K562 treated with DMSO at 1 percent for 12 hours (cell line): ENCODE measurements around the gene CDK5R2. TPM values are rescaled to one million over a fixed set of nuclear protein-coding genes. Genes with fewer than 3 reads are reported as not detected.

ENCODE experiments used
- total RNA-seq: library from RNA; unstranded; fragments of 300-600 nt; gene quantifications from 2 replicates; pipeline ENCODE4 v1.2.3, GENCODE V29; 2022; ENCODE audit not compliant: insufficient read depth

Gene CDK5R2
- not detected in 2 replicates for total RNA-seq

GRCh38 chr2:218959141-218959731 is at the start of gene CDK5R2:
TSS of gene CDK5R2 (plus strand) at chr2:218959666. CDS start at chr2:218959821, 155 bp downstream.

GRCh38 chr2:218985021-218985324 is 25.5 kb downstream of the CDK5R2 start, which contains the start of gene FEV:
TSS of gene FEV (minus strand) at chr2:218985184. CDS start at chr2:218985075, 109 bp downstream.

GRCh38 chr2:218993345-218994315 is 34.2 kb downstream of the CDK5R2 start, which contains the start of gene CRYBA2:
TSS of gene CRYBA2 (minus strand) at chr2:218993422. CDS start at chr2:218993176, 246 bp downstream.

Other genes with a start within 250 kb of the CDK5R2 start
- gene TTLL4, start 248.8 kb upstream of the CDK5R2 start, total RNA-seq: 28.0 and 54.8 TPM in 2 replicates
- gene CYP27A1, start 177.5 kb upstream of the CDK5R2 start, total RNA-seq: not detected in 2 replicates
- not detected in 2 replicates for gene PRKAG3, start 127.9 kb upstream of the CDK5R2 start, total RNA-seq
- not detected in 2 replicates for gene WNT6, start 99.9 kb upstream of the CDK5R2 start, total RNA-seq
- gene WNT10A, start 78.8 kb upstream of the CDK5R2 start, total RNA-seq: not detected in 2 replicates
- 0.60 TPM in 1 of 2 replicates, not detected in the other for gene FEV, start 25.5 kb downstream of the CDK5R2 start, total RNA-seq
- gene CRYBA2, start 33.8 kb downstream of the CDK5R2 start, total RNA-seq: not detected in 2 replicates
- not detected in 2 replicates for gene CFAP65, start 81.8 kb downstream of the CDK5R2 start, total RNA-seq
- not detected in 2 replicates for gene IHH, start 101.3 kb downstream of the CDK5R2 start, total RNA-seq
- 6.9 and 12.1 TPM in 2 replicates for gene NHEJ1, start 201.1 kb downstream of the CDK5R2 start, total RNA-seq
- gene SLC23A3, start 210.4 kb downstream of the CDK5R2 start, total RNA-seq: 1.5 TPM in 1 of 2 replicates, not detected in the other
- 54.9 and 63.8 TPM in 2 replicates for gene CNPPD1, start 217.3 kb downstream of the CDK5R2 start, total RNA-seq
- gene RETREG2, start 218.6 kb downstream of the CDK5R2 start, total RNA-seq: 22.8 and 41.0 TPM in 2 replicates
- gene ZFAND2B, start 247.1 kb downstream of the CDK5R2 start, total RNA-seq: 42.7 and 47.8 TPM in 2 replicates